ENCODE data around the gene PLCG2.

DNA sequence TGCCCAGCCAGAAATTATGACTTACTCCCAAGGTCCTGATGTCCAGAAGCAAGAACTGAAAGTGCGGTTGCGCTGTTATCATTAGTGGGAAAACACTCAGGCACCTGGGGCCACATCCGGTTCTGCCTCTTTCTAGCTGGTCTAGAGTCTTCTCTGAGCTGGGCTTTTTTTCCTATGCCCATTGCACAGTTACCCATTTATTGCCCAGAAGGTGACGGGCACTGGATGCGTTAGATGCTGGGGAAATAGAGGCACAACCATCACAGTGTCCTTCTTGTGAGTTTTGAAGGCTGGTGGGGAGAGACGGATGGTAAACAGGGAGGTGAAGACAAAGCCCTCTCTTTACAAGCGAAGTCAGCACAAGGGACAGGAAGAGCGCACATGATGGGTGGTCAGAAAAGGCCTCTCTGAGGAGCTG lies 37.7 kb downstream of the PLCG2 start:
- TF ChIP-seq, protein P1, sequence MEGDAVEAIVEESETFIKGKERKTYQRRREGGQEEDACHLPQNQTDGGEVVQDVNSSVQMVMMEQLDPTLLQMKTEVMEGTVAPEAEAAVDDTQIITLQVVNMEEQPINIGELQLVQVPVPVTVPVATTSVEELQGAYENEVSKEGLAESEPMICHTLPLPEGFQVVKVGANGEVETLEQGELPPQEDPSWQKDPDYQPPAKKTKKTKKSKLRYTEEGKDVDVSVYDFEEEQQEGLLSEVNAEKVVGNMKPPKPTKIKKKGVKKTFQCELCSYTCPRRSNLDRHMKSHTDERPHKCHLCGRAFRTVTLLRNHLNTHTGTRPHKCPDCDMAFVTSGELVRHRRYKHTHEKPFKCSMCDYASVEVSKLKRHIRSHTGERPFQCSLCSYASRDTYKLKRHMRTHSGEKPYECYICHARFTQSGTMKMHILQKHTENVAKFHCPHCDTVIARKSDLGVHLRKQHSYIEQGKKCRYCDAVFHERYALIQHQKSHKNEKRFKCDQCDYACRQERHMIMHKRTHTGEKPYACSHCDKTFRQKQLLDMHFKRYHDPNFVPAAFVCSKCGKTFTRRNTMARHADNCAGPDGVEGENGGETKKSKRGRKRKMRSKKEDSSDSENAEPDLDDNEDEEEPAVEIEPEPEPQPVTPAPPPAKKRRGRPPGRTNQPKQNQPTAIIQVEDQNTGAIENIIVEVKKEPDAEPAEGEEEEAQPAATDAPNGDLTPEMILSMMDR (IDR thresholded peaks at IDR 0.05), result no peak
- TF ChIP-seq POLR2A (IDR thresholded peaks at IDR 0.05), result no peak
- no peak for TF ChIP-seq POLR2AphosphoS5 (IDR thresholded peaks at IDR 0.05)
